H1 (cell line): ENCODE data around the gene GDF15.

ENCODE experiments used
- CTCF ChIP-seq, 3 experiments: IDR thresholded peaks; 1 replicate in 2 of 3; 2 replicates in 1 of 3; pipeline versions ENCODE4 v1.5.1 to v1.6.1; 2011; ENCODE audit warnings: low read length in 3 of 3, mild to moderate bottlenecking in 3 of 3, inconsistent platforms in 2 of 3, low read depth in 1 of 3, moderate library complexity in 1 of 3; ENCODE audit not compliant: insufficient read depth in 1 of 3; ENCODE audit errors: control extremely low read depth in 1 of 3
- EP300 ChIP-seq, 2 experiments: IDR thresholded peaks; 1 replicate in 1 of 2; 2 replicates in 1 of 2; pipeline ENCODE4 v1.6.1; 2011 to 2012; ENCODE audit warnings: low read depth in 2 of 2, low read length in 2 of 2, mild to moderate bottlenecking in 2 of 2, borderline replicate concordance in 1 of 2, inconsistent platforms in 1 of 2, moderate library complexity in 1 of 2
- EZH2 ChIP-seq: fragments of 200-600 bp; sonication (generic); IDR thresholded peaks from 2 replicates; pipeline ENCODE4 v1.7.1; 2012; ENCODE audit warnings: low read depth, mild to moderate bottlenecking, moderate library complexity, low read length, inconsistent platforms; ENCODE audit not compliant: severe bottlenecking
- JUND ChIP-seq: IDR thresholded peaks from 2 replicates; pipeline ENCODE4 v1.6.1; 2011; ENCODE audit warnings: mild to moderate bottlenecking, improper control_type of control experiment, low read length
- KDM1A ChIP-seq: fragments of 200-600, 300-600 bp; sonication (generic); IDR thresholded peaks from 2 replicates; pipeline ENCODE4 v1.7.1; 2016; ENCODE audit warnings: mild to moderate bottlenecking, low read length, borderline replicate concordance
- MAX ChIP-seq: IDR thresholded peaks from 2 replicates; pipeline ENCODE4 v1.6.1; 2012; ENCODE audit warnings: inconsistent platforms
- POLR2A ChIP-seq, 2 experiments: IDR thresholded peaks; 1 replicate in 1 of 2; 2 replicates in 1 of 2; pipeline ENCODE4 v1.6.1; 2011; ENCODE audit warnings: low read depth in 2 of 2, low read length in 2 of 2, mild to moderate bottlenecking in 2 of 2; ENCODE audit errors: control extremely low read depth in 1 of 2
- POLR2AphosphoS5 ChIP-seq: IDR thresholded peaks from 2 replicates; pipeline ENCODE4 v1.6.1; 2011; ENCODE audit warnings: low read depth, low read length
- RAD21 ChIP-seq, 2 experiments: IDR thresholded peaks in 1 of 2; conservative IDR thresholded peaks in 1 of 2; 2 replicates each; pipeline ENCODE4 v1.6.1; 2011; ENCODE audit warnings: low read depth in 2 of 2, low read length in 2 of 2, improper control_type of control experiment in 1 of 2, inconsistent platforms in 1 of 2, mild to moderate bottlenecking in 1 of 2, moderate library complexity in 1 of 2
- SIN3A ChIP-seq, 2 experiments: IDR thresholded peaks in 1 of 2; conservative IDR thresholded peaks in 1 of 2; 2 replicates each; pipeline ENCODE4 v1.6.1; 2011 to 2012; ENCODE audit warnings: low read length in 2 of 2, improper control_type of control experiment in 1 of 2, low read depth in 1 of 2, mild to moderate bottlenecking in 1 of 2
- SP1 ChIP-seq: IDR thresholded peaks from 2 replicates; pipeline ENCODE4 v1.6.1; 2011; ENCODE audit warnings: low read depth, low read length
- TEAD4 ChIP-seq: IDR thresholded peaks from 2 replicates; pipeline ENCODE4 v1.6.1; 2012; ENCODE audit warnings: low read depth, low read length, inconsistent platforms, mixed read lengths
- USF2 ChIP-seq: IDR thresholded peaks from 2 replicates; pipeline ENCODE4 v1.6.1; 2011; ENCODE audit warnings: low read length, improper control_type of control experiment

GRCh38 chr19:18392926-18393325, 7.0 kb downstream of the GDF15 start:
- TF ChIP-seq TEAD4: no peak
- TF ChIP-seq SIN3A (conservative IDR thresholded peaks at IDR 0.05 in 1 of 2, IDR thresholded peaks at IDR 0.05 in 1 of 2; ENCODE audit: low read depth in 1 of 2, low read length in 2 of 2): no peak
- no peak for TF ChIP-seq CTCF (IDR thresholded peaks at IDR 0.05; ENCODE audit: control extremely low read depth in 1 of 3, insufficient read depth in 1 of 3, low read depth in 1 of 3, low read length in 3 of 3)
- TF ChIP-seq EZH2: no peak
- no peak for TF ChIP-seq MAX
- TF ChIP-seq RAD21 (IDR thresholded peaks at IDR 0.05 in 1 of 2, conservative IDR thresholded peaks at IDR 0.05 in 1 of 2; ENCODE audit: low read depth in 2 of 2, low read length in 2 of 2): no peak
- TF ChIP-seq KDM1A: no peak
- no peak for TF ChIP-seq POLR2A (IDR thresholded peaks at IDR 0.05; ENCODE audit: control extremely low read depth in 1 of 2, low read depth in 2 of 2, low read length in 2 of 2)
- no peak for TF ChIP-seq POLR2AphosphoS5
- TF ChIP-seq JUND: no peak
- no peak for TF ChIP-seq EP300 (IDR thresholded peaks at IDR 0.05; ENCODE audit: borderline replicate concordance in 1 of 2, low read depth in 2 of 2, low read length in 2 of 2)
- TF ChIP-seq USF2: no peak
- TF ChIP-seq SP1: no peak
